Stimulated activated effector memory CD8-positive, alpha-beta T cell treated with anti-CD3 and anti-CD28 coated beads, Interleukin-12 subunit alpha, Interleukin-12 subunit beta, amount 100 ng/mL, for 72 hours (primary cell): ENCODE data around the gene MTO1.
"Not testable (repeated sequence)": the region's sequence is repeated elsewhere in the genome, so short reads cannot be mapped to it uniquely, and the experiment has no call there.

Experiments
- ATAC-seq: fragments of 150-1000 bp; cut with Tn5 transposase; 2 replicates; pipeline ENCODE4 v1.10.0; 2021
- DNase-seq, 2 donors: peaks; one replicate each; pipeline ENCODE4 v3.0.0; 2021 to 2022; ENCODE audit warnings: low spot score in 2 of 2
- H3K27ac Mint-ChIP-seq: one replicate; pipeline ENCODE4 v1.8.0; 2022; ENCODE audit warnings: mild to moderate bottlenecking, mixed read lengths
- H3K36me3 Mint-ChIP-seq: one replicate; pipeline ENCODE4 v1.8.0; 2022; ENCODE audit warnings: mild to moderate bottlenecking, mixed read lengths
- H3K4me1 Mint-ChIP-seq: one replicate; pipeline ENCODE4 v1.8.0; 2022; ENCODE audit warnings: mixed read lengths
- H3K4me3 Mint-ChIP-seq: one replicate; pipeline ENCODE4 v1.8.0; 2022; ENCODE audit warnings: mild to moderate bottlenecking, mixed read lengths
- H3K9me3 Mint-ChIP-seq: one replicate; pipeline ENCODE4 v1.8.0; 2022; ENCODE audit warnings: mixed read lengths

MTO1 gene

DNA sequence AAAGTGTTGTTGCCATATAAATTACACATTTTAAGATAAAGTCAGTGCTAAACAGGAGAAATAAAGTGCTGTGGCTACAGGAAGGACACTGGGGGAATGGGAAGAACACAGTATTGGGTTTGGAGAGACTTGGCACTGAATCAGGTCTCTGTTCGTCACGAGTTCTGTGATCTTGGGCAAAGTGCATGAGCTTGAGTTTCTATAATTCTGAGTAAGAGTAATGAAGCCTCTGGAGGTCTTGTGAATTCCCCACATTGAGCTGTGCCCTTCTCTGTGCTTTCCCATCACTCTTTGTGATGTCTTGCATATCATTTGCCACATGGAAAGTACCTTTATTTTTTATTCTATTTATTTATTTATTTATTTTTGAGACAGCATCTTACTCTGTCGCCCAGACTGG lies 76.1 kb downstream of the MTO1 start:
- Mint-ChIP-seq H3K27ac (peak overlapping the region; percentile 26), H3K9me3 (no peaks in the 10 kb centered on the region), H3K4me3 (no peak overlapping the region), H3K4me1 (no peaks in the 10 kb centered on the region), H3K36me3 (no peaks in the 10 kb centered on the region)
- DNase-seq = no peak
- no peak for ATAC-seq

DNA sequence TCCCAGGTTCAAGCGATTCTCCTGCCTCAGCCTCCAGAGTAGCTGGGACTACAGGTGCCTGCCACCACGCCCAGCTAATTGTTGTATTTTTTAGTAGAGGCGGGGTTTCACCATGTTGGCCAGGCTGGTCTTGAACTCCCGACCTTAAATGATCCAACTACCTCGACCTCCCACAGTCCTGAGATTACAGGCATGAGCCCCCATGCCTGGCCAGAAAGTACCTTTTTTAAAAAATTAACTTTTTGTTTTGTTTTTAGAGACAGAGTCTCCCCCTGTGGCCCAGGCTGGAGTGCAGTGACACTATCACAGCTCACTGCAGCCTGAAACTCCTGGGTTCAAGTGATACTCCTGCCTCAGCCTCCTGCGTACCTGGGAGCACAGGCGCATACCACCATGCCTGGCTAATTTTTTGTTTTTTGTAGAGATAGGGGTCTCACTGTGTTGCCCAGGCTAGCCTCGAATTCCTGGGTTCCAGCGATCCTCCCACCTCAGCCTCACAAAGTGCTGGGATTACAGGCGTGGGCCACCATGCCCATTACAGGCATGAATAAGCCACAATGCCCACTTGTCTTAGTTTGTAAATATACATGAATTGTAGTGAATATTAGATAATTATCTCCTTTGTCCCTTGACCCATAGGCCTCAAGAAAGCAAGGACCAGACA lies 76.7 kb downstream of the MTO1 start:
- H3K9me3 Mint-ChIP-seq = no peaks in the 10 kb centered on the region
- no peaks in the 10 kb centered on the region for H3K4me1 Mint-ChIP-seq
- no peaks in the 10 kb centered on the region for H3K36me3 Mint-ChIP-seq
- peak overlapping the region; percentile 26 for H3K27ac Mint-ChIP-seq
- ATAC-seq = no peak
- H3K4me3 Mint-ChIP-seq = no peak overlapping the region
- no peak for DNase-seq

DNA sequence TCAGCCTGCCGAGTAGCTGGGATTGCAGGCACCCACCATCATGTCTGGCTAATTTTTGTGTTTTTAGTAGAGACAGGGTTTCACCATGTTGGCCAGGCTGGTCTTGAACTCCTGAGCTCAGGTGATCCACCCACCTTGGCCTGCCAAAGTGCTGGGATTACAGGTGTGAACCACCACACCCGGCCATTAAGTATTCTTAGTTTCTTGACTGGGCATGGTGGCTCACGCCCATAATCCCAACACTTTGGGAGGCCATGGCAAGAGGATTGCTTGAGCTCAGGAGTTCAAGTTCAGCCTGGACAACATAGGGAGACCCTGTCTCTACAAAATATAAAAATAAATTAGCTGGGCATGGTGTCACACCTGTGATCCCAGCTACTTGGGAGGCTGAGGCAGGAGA lies 80.9 kb downstream of the MTO1 start:
- H3K36me3 Mint-ChIP-seq, H3K4me3 Mint-ChIP-seq, H3K4me1 Mint-ChIP-seq, DNase-seq, H3K9me3 Mint-ChIP-seq, ATAC-seq, H3K27ac Mint-ChIP-seq: not testable (repeated sequence)

DNA sequence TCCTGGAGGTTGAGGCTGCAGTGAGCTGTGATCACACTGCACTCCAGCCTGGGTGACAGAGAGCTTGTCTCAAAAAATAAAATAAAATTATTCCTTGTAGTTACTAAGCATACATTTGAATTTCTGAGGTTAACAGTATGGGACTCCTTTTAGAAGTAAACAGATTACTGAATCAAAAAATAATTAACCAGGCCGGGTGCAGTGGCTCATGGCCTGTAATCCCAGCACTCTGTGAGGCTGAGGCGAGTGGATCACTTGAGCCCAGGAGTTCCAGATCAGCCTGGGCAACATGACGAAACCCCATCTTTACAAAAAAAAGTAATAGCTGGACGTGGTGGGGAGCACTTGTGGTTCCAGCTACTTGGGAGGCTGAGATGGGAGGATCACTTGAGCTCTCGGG lies 81.4 kb downstream of the MTO1 start:
- H3K27ac Mint-ChIP-seq = no peak overlapping the region
- DNase-seq (no peak), ATAC-seq (no peak)
- H3K4me1 Mint-ChIP-seq = no peaks in the 10 kb centered on the region
- no peak overlapping the region for H3K4me3 Mint-ChIP-seq
- H3K36me3 Mint-ChIP-seq = no peaks in the 10 kb centered on the region
- H3K9me3 Mint-ChIP-seq = no peaks in the 10 kb centered on the region

DNA sequence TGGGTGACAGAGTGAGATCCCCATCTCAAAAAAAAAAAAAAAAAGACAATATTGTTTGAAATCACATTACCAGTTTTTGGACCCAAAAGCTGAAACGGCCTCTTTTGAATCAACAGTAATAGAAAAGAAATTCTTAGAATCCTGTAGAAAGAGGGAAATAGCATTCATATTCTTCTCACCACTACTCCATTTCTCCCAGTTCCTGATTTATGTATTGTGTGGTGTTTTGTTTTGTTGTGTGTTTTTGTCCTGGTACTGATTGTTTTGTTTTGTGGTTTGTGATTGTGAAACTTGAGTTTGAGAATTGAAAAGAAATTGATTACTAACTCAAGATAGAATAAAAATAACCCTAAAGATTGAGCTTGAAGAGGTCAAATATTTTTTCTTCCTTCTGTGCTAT lies 85.5 kb downstream of the MTO1 start:
- no peak overlapping the region for H3K4me3 Mint-ChIP-seq
- no peaks in the 10 kb centered on the region for H3K36me3 Mint-ChIP-seq
- no peak for DNase-seq
- no peak overlapping the region for H3K27ac Mint-ChIP-seq
- H3K4me1 Mint-ChIP-seq = no peaks in the 10 kb centered on the region
- ATAC-seq = no peak
- no peaks in the 10 kb centered on the region for H3K9me3 Mint-ChIP-seq

DNA sequence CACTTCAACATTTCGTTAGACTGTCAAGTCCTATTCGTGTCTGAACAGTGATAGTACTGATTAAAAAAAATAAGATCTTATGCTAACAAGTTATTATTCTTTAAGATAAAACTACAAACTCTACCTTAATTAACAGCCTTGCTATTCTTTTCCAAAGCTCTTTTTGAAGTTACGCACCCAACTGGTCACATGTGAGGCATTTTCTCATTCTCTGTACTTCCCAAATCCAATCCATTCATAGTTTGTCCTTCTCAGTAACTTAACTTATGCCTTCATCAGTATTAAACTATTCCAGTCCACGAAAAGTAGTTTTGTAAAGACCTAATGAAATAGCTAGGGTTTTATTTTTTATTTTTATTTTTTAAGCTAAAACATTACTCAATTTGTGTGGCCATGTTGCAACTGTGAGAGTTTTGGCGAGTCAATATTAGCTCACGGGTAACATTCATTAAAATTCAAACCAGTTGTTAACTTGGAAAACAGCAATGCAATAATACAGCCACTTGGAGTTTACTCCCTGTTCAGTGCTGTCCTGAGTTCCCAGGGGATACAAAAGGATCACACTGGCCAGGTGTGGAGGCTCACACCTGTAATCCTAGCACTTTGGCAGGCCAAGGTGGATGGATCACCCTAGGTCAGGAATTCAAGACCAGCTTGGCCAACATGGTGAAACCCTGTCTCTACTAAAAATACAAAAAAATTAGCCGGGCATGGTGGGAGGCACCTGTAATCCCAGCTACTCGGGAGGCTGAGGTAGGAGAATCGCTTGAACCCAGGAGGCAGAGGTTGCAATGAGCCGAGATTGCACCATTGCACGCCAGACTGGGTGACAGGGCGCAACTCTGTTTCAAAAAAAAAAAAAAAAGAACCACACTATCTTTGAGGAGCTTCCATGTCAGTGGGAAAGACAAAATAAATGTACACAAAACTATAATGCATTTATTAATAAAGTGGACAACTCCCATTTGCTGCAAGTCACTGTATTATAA lies 87.2 kb downstream of the MTO1 start:
- no peak for DNase-seq
- Mint-ChIP-seq H3K27ac (no peak overlapping the region), H3K9me3 (no peaks in the 10 kb centered on the region)

DNA sequence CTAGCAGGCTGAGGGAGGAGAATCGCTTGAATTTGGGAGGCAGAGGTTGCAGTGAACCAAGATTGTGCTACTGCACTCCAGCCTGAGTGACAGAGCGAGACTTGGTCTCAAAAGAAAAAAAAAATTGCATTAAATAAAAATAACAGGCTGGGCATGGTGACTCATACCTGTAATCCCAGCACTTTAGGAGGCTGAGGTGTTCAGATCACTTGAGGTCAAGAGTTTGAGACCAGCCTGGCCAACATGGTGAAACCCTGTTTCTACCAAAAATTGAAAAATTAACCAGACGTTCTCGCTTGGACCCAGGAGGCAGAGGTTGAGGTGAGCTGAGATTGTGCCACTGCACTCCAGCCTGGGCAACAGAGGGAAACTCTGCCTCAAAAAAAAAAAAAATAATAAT lies 89.6 kb downstream of the MTO1 start:
- not testable (repeated sequence) for DNase-seq, H3K36me3 Mint-ChIP-seq, H3K27ac Mint-ChIP-seq, H3K4me1 Mint-ChIP-seq, H3K9me3 Mint-ChIP-seq, H3K4me3 Mint-ChIP-seq, ATAC-seq

More for the DNA sequence above, 87.2 kb downstream of the MTO1 start:
- no peak overlapping the region for H3K4me3 Mint-ChIP-seq
- no peaks in the 10 kb centered on the region for H3K4me1 Mint-ChIP-seq
- no peaks in the 10 kb centered on the region for H3K36me3 Mint-ChIP-seq
- ATAC-seq = no peak

DNA sequence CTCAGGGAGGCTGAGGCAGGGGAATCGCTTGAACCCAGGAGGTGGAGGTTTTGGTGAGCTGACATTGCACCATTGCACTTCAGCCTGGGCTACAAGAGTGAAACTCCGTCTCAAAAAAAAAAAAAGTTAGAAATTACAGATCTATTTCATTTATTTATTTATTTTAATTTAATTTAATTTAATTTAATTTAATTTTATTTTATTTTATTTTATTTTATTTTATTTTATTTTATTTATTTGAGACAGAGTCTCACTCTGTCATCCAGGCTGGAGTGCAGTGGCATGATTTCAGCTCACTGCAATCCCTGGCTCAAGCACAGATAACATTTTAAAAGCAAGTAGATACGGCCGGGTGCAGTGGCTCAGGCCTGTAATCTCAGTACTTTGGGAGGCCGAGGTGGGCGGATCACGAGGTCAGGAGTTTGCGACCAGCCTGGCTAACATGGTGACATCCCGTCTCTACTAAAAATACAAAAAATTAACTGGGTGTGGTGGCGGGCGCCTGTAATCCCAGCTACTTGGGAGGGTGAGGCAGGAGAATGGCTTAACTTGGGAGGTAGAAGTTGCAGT lies 93.9 kb downstream of the MTO1 start:
- not testable (repeated sequence) for H3K4me1 Mint-ChIP-seq, H3K27ac Mint-ChIP-seq, H3K36me3 Mint-ChIP-seq, ATAC-seq, DNase-seq, H3K9me3 Mint-ChIP-seq, H3K4me3 Mint-ChIP-seq

DNA sequence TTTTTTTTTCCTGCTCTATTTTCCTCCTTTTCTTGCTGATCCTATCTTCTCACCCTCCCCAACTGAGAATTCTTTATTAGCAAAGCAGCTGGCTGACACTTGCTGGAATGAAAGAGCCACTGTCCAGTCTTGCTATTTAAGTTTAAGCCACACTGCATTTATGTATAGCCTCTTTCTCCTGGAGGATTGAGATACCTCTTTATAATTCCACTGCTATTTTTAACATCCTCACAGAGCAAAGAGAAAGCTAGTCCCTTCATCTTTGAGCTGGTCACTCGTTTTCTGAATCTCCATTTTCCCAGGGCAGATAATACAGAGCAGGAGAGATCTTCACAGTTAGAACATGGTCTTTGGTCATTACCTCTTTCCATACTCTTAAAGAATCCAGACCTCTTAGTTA lies 95.3 kb downstream of the MTO1 start:
- Mint-ChIP-seq H3K9me3 (no peaks in the 10 kb centered on the region), H3K4me3 (no peak overlapping the region), H3K27ac (no peak overlapping the region), H3K4me1 (peaks cover 6% of the 10 kb centered on the region), H3K36me3 (no peaks in the 10 kb centered on the region)
- no peak for DNase-seq
- no peak for ATAC-seq
